Forelimb muscle (tissue), 1 donor: Measurements from ENCODE around the gene ADAM17. TPM values are rescaled to one million over a fixed set of nuclear protein-coding genes. Genes with fewer than 3 reads are reported as not detected.
"Not testable (repeated sequence)": the region's sequence is repeated elsewhere in the genome, so short reads cannot be mapped to it uniquely, and the experiment has no call there.

Experiments used
- DNase-seq: peaks from one replicate; pipeline ENCODE4 v3.0.0-alpha.2; 2013; ENCODE audit warnings: low read depth
- polyA plus RNA-seq: library from polyadenylated mRNA; unstranded; fragments of 120-200 nt; gene quantifications from one replicate; pipeline ENCODE4 v1.2.1, GENCODE V29; 2013; ENCODE audit not compliant: insufficient read length

The ADAM17 gene
- 25.4 TPM for polyA plus RNA-seq

GRCh38 chr2:9555297-9556120 is at the start of gene ADAM17:
Gene ADAM17, minus strand, starts transcription at chr2:9555830. Its CDS starts 225 bp downstream, at chr2:9555605.
- DNase-seq: peak; percentile 74

GRCh38 chr2:9602412-9602811 is 46.8 kb upstream of the ADAM17 start:
- DNase-seq: no peak

GRCh38 chr2:9601397-9601796 is 45.8 kb upstream of the ADAM17 start:
- no peak for DNase-seq

GRCh38 chr2:9599430-9599829 is 43.8 kb upstream of the ADAM17 start:
- DNase-seq: no peak

- DNase-seq: no peak
Observed at GRCh38 chr2:9596621-9597311, 41.1 kb upstream of the ADAM17 start.

- DNase-seq: no peak
Observed at GRCh38 chr2:9595746-9596145, 40.1 kb upstream of the ADAM17 start.

GRCh38 chr2:9595256-9595655 is 39.6 kb upstream of the ADAM17 start:
- not testable (repeated sequence) for DNase-seq

GRCh38 chr2:9594366-9595054 is 38.9 kb upstream of the ADAM17 start:
- DNase-seq: no peak

GRCh38 chr2:9593925-9594324 is 38.3 kb upstream of the ADAM17 start:
- no peak for DNase-seq

GRCh38 chr2:9592699-9593098 is 37.1 kb upstream of the ADAM17 start:
- DNase-seq: no peak

- no peak for DNase-seq
Observed at GRCh38 chr2:9590641-9591040, 35.0 kb upstream of the ADAM17 start.

- DNase-seq: no peak
Observed at GRCh38 chr2:9586465-9586864, 30.8 kb upstream of the ADAM17 start.

- no peak for DNase-seq
Observed at GRCh38 chr2:9585486-9585885, 29.9 kb upstream of the ADAM17 start.

- not testable (repeated sequence) for DNase-seq
Observed at GRCh38 chr2:9584902-9585301, 29.3 kb upstream of the ADAM17 start.

GRCh38 chr2:9582624-9583023 is 27.0 kb upstream of the ADAM17 start:
- no peak for DNase-seq

GRCh38 chr2:9578467-9579235 is 23.0 kb upstream of the ADAM17 start:
- DNase-seq: no peak

GRCh38 chr2:9574331-9574730 is 18.7 kb upstream of the ADAM17 start:
- no peak for DNase-seq

GRCh38 chr2:9573840-9574239 is 18.2 kb upstream of the ADAM17 start:
- no peak for DNase-seq

GRCh38 chr2:9573013-9573720 is 17.5 kb upstream of the ADAM17 start:
- DNase-seq: no peak

- DNase-seq: no peak
Observed at GRCh38 chr2:9570182-9571060, 14.8 kb upstream of the ADAM17 start.
